M059J (cell line): ENCODE data around the gene MEF2C. TPM values are rescaled to one million over a fixed set of nuclear protein-coding genes. Genes with fewer than 3 reads are reported as not detected.

ENCODE experiments used
- DNase-seq: peaks from one replicate; pipeline ENCODE4 v3.0.0-alpha.2; 2012; ENCODE audit warnings: low read depth
- total RNA-seq: library from RNA; depleted of rRNA; stranded (reverse); fragments of >200 nt; shearing (Covaris generic); gene quantifications from 2 replicates; pipeline ENCODE4 v1.2.3, GENCODE V29; 2014

The MEF2C gene
- total RNA-seq, 1 experiment from 2014 or later: 7.7 TPM

DNA sequence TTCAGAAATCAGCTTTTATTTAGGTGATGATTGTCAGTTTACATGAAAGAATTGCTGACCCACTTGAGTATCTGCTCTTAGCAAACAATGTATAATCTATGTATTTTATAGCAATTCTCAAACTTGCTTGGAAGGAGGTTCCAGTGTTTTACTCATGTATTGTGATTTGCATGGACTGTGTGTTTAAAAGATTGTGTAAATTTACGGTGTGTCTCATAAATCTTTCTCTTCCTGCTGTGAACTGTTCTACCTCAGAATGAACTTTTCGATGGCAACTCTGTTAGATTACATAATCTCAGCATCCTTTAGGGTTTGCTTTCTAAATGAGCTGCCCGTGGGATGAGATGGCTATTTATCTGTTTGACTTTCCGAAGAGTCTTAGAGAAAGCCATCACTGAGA, 122.5 kb downstream of the MEF2C start:
- no peak for DNase-seq

DNA sequence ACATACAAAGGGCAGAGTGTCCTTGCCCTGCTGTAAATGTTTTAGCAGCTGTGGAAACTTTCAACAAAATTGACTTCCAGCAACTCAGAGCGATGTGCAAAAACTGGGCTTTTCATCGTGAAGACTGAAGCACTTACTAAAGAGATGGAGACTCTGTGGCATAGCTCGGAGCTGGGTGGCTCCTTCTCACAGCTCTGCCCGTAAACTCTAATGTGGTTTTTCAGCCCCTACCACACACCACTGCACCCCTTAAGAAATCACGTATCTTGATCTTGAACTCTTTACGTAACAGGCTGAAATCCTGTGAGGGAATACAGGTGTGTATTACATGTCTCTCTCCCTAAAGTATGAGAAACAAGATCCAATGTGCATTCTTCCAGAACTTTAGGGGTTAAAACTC, 124.4 kb downstream of the MEF2C start:
- DNase-seq: no peak

DNA sequence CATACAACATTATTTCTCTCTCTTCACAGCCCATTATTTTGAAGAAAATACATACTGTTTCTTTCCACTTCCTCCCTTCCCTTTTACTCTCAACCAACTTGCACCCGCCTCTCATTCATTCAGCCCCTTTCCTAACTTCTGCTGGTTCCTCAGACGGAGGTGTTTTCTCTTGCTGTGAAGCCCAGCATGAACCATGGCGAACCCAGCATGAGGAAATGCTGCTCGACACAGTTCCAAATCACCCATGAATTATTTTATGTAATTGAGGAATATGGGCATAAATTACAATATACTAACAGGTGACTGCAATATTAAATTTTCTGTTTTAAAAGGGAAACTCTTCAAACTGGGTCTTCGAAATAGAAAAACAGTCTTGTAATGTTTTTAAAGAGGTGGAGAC, 124.8 kb downstream of the MEF2C start:
- no peak for DNase-seq

DNA sequence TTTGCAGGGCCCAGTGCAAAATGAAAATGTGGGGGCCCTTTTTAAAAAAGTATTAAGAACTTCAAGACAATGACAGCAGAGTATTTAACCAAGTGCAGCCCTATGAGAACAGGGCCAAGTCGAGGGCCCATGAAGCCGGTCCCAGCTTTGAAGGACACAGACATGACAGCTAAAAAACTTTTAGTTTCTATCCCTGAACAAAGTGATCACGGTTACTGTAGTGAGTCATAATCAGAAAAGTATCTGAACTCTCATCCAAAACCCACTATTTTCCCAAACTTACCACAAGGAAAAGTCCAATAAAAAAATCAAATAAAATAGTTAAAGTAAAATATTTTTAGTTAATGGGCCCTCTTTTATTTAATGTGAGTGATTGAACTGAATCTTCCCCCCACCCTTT, 126.0 kb downstream of the MEF2C start:
- DNase-seq: no peak

DNA sequence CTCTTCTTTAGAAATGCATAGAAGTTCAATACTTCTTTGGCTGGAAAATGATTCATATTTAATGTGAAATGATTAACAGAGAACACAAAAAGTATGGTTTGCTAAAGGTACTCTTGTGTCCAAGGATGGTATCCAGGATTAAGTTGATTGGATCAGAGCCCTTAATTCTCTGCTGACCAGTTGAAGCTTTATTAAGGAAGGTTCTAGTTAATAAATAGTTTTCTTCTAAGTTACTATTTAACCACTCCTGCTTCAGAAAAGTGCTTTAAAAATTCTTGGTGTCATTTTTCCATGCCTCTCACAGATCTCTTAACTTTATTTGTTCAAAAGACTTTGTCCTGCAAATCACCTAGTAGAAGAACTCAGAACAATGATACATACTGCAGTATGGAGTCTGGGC, 134.3 kb downstream of the MEF2C start:
- no peak for DNase-seq

DNA sequence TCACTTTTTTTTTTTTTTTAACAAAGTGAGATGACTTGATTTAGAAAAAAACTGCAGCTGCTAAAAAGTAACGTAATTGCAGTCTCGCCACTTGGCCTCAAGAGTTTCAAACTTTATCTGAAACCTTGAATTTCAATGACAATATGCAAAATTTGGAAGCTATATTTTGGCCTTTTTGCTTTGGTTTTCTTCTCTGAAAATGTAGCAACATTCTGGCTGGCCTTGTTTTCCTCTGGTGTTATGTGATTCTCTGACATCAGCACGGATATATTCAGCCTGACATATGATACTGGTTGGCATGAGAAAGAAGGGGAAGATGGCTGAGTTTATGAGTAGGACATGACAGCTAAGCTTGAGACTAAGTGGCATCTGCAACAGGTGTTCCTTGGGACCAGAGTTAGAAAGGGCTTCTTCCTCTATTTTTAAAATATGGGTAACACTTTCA, 136.5 kb downstream of the MEF2C start:
- no peak for DNase-seq

DNA sequence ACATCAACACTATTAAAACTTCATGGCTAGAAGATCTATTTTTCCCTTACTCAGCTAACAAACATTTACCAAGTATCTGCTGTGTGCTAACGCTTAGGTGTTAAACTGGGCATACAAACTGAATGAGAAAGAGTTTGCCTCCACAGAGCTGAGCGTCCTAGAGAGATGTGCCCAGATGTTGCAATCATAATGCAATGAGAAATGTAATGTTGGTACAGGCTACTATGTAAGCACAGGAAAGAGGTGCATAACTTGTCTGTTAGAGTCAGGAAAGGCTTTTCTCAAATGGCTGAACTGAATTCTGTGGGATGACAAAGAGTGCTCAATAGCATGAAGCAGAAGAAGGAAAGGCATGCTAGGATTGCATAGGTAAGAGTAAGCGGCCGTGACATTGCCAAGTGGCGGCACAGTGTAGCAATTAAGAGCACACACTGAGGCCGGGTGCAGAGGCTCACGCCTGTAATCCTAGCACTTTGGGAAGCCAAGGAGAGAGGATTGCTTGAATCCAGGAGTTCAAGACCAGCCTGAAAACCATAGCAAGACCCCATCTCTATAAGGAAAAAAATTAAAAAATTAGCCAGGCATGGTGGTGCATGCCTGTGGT, 137.8 kb downstream of the MEF2C start:
- DNase-seq: no peak

DNA sequence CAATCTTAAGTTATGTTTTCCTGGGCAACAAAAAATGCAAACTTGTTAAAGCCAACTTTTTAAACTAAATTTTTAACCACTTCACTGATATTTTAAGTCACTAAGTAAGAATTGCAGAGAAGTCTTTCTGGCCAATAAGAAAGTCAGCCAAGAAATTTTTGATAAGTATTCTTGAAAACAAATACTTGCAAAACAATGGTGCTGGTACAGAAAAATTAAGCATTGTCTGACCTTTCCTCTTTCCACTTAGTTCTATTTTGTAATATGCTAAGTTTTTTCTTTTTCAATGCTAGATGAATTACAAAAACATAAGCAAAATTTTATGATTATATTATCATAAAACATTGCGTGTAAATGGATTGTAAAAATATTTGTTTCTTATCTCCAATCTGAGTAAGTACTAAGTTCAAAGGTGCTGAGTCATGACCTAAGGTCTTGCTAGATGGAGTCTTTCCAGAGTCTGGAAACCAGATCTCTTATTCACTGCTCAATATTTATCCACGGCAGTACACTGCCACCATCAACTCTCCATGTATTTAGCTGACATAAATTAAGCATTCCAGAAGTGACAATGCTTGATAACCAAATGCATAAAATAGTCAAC, 139.7 kb downstream of the MEF2C start:
- DNase-seq: peak; percentile 60

DNA sequence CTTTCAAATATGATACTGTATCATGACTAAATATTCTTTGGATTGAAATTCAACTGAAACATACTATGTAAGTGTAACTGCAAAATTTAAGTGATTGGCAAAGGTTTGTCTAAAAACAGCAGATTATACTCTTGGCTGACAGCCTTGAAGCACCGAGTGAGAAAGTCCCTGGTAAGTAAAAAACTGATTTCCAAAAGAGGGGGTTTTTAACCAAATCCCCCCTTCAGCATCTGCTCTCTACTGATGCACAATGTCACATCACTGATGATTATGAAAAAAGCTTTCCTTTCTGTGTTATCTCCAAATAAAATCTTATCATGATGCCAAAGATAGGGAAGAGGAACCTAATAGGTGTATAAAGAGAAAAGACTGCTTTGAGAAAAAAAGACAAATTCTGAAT, 141.0 kb downstream of the MEF2C start:
- no peak for DNase-seq

DNA sequence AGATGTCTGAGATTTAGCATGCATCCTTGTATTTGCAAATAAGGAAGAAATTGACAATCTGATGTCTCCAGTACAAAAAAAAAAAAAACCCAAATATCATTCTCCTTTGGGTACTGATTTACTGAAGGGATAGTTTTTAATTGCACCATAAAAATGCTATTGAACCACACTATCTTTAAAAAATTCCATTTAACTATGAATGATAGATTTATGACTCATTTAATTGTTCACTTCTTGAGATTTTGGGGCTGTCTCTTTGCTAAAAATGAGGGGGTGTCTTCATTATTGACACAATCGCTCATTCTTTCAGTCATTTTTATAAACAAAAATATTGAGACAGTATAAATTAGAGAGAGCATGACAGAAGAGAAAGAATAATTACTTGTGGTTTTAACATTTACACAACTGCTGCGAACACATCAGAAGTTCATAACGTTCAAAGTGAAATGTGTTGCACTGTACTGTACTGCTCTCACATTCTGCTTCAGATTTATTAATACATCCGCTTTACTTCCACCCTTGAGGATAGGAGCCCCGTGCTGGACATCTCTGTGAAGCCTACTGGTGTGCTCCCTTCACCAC, 142.3 kb downstream of the MEF2C start:
- DNase-seq: peak; percentile 29

DNA sequence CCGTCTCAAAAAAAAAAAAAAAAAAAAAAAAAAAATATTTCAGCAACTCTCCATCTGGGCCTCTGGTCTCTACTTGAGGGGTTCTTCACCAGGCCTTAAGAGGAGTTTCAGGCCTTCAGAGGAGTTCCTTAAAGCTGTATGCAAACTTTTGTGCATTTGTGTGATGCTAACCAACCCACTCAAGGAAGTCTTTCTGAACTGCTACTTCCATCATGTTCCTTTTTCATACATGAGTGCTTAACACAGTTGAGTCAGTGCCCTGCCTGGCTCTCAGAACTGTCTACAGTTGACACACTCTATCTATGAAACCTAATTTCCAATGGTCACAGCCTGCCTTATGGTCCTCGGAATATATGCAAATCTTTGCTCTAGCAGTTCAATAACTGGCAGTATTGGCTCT, 146.5 kb downstream of the MEF2C start:
- DNase-seq: no peak

DNA sequence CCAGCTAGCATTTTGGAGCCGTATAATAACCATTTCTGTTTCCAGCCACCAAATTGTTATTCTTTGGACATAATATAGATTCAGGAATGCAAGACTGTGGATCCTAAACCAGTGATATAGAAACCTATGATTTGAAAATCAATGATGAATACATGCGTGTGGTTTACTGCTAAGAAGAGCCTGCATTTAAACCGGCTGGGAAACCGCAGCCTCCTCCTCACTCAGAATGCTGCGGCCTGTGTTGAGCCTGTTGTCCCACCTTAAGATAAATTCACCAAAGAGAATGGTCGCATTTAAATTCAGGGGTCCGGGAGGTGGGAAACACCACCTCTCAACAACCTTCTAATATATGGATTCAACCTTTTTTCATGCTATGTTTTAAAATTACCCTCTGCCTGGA, 148.0 kb downstream of the MEF2C start:
- no peak for DNase-seq

DNA sequence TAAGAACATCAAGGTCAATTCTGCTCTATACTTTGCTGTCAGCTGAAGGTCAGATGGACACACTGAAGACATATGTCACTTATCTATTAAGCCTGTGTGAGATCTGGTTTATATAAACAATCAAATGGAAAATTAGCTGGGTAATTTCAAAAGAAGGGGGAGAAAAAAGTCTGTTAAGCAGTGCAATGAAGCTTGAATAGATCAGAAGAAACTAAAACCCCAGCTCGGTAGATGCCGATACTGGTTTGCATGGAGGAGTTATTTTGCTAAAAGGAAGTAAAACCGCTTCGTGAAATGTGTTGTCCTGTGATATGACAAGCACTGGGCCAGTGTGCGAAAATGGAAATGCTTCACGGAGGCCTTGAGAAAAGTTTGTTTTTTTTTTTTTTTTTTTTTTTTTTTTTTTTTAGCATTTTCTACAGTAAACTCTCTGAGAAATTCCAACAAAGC, 148.8 kb downstream of the MEF2C start:
- DNase-seq: no peak

DNA sequence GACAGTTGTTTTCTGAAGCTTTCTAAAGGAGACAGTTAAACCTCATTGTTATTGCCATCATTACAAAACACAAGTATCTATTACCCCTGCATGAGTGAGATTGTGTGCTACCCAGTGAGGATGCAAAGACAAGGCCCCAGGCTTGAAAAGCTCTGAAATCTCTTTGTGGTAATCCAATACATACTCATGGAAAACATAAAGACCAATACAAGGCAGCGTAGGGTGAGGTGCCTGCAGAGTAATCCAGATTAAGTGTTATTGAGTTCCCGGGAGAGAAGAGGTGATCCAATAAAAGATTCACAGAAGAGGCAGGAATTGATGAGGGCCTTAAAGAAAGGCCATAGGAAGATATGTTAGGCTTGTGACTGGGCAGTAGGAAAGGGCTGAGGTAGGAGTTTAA, 150.1 kb downstream of the MEF2C start:
- DNase-seq: no peak

DNA sequence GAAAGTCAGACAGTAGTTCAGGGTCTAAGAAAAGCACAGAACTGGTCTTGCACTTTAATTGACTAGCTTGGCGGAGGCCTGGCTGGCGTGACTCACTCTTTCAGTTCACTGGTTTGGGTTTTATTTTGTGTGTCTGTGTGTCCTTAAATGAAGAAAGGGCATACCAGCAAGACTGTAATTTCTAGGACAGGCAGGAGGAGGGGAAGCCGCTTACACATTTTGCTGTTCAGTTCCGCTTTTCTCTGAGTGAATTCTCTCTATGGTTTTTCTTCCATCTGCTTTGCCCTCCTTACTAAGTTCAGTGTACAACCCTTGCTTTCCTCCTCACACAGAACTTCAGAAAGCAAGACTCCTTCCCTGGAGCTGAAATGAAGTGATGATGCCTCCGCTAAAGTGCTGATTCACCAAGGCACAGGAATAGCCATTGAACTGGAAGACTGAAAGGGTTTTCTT, 150.8 kb downstream of the MEF2C start:
- peak; percentile 77 for DNase-seq

DNA sequence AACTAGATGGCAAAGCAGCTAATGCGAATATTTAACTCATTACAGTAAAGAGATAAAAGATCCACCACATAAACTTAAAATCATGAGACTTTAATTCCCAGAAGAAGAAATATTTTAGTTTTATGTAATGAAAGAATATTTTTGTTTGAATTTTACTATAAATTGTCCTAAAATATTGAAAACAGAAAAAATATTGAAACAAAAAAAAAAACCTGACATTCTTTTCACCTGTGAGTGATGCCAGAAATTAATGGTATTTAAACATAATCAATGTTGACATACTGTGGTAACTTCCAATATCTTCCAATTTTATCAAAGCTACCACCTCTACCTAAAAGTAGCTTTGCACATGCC, 153.2 kb downstream of the MEF2C start:
- DNase-seq: no peak

DNA sequence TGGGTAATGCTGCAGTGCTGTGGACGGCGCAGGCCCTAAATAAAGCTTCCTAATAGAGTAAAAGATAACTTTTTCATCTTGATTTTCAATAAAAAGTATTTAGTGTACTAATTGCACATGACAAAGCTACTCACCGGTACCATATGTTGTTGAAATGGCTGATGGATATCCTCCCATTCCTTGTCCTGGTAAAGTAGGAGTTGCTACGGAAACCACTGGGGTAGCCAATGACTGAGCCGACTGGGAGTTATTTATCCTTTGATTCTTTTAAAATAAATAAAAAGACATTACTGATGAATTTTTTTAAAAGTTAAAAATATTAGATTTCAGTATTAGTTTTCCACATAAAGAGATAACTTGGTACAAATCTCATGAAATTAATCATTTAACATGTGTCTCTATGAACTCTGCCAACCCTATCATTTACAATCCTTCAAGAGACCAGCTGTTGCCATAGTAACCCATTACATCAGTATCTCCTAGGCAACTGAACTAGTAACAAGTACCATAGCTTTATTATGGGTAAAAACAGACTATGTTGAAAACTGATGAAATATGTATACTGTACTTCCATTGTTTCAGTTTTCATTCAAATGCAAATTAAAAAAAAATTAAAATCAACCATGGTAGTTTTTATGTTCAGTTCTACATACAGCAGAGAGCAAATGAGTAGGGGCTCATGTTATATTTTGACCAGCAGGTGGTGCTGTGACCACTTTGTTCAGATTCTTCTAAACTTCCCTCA, 153.7 kb downstream of the MEF2C start:
- peak; percentile 74 for DNase-seq

DNA sequence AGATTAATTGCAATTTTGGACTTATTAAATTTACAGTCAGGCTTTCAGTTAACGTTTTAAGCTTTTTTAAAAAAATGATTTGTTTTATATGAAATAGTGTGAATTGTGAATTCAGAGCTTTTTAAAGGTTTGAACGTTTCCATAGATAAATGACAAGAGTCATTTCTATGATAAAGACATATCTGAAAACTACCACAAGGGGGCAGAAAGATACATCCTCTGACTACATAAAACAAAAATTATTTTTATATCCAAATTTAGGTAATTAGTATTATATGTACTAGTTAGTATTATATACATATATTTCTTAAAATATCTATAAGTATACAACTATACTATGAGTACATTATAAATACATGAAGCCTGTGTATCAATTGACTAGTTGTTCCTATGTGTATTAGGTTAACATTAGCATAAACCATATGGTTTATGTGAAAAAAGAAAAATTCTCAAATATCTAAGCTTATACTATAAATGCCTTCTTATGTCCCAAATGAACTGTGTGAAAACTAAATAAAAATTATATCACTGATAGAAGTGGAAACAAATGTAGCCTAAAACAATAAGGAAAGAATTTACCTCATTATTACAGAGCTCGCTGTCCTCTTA, 155.2 kb downstream of the MEF2C start:
- DNase-seq: peak; percentile 24

DNA sequence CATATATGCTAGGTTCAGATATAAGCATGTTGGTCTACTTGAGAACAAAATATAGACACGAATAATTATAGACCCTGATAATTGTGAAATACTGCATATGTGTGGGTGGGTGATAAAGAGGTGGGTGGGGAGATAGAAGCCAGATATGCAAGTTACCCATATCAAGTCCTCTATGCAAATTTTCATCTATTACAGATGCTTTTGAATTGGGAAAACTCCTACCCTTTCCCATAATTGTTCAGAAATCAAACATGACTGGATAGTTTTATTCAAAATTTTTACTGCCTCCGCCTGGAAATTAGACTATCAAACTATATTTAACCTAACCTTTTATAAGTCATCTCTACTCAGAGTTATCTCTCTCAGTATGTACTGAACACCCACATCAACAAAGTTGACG, 157.5 kb downstream of the MEF2C start:
- DNase-seq: no peak

DNA sequence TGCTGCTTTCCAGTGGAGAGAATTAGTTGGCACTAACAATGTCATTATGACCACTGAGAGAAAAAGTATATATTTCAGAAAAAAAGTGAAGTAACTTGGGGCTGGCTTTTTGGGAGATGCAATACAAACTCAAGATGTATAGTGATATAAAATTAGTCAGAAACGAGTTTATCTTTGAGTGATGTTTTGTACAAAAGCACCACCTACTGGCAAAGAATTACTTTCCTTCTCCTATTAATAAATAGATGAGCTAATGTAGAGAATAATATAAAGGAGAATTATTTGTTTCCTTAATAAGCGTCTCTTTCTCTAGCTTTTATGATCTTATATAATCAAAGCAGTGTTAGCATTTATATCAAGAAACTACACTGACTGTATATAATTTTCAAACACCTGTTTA, 158.8 kb downstream of the MEF2C start:
- peak; percentile 54 for DNase-seq

DNA sequence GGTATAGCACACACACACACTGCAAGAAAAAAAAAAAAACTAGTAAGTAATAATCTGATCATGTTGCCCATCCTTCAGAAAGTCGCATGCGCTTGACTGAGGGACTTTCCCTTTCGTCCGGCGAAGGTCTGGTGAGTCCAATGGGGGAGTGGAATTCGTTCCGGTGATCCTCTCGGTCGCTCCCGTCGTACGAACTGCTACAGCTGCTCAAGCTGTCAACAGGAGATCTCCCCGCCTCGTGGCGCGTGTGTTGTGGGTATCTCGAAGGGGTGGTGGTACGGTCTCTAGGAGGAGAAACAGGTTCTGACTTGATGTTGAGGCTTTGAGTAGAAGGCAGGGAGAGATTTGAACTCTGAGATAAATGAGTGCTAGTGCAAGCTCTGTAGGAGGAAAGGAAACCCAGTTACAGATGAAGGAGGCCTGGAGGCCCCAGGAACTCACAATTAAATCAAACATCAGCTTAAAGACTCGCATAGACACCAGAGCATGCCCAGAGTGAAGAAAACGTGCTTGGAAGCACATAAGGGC, 160.4 kb downstream of the MEF2C start:
- DNase-seq: peak; percentile 61

DNA sequence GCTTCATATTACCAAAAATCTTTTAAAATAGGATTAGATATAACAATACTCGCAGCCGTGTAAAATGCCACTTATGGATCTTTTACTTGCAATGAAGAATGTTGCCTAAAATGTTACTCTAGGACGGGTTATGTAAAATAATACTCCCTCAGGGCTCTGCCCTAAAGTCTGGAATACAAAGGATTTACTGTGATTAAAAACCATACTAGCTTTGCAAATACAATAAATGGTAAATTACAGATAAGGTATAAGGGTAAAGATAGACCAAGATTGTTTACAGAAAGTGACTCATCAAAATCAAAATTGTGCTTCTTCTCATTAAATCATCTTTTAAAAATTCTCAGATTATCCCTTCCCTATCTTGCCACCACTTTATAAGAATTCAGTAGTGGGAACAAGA, 163.6 kb downstream of the MEF2C start:
- DNase-seq: no peak
